Fibroblast of peridontal ligament (primary cell): ENCODE data around the gene SUCLG2.

Source experiments
- DNase-seq: peaks from one replicate; pipeline ENCODE4 v3.0.0-alpha.2; 2010; ENCODE audit errors: extremely low read depth

Gene SUCLG2, protein sequence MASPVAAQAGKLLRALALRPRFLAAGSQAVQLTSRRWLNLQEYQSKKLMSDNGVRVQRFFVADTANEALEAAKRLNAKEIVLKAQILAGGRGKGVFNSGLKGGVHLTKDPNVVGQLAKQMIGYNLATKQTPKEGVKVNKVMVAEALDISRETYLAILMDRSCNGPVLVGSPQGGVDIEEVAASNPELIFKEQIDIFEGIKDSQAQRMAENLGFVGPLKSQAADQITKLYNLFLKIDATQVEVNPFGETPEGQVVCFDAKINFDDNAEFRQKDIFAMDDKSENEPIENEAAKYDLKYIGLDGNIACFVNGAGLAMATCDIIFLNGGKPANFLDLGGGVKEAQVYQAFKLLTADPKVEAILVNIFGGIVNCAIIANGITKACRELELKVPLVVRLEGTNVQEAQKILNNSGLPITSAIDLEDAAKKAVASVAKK

DNA sequence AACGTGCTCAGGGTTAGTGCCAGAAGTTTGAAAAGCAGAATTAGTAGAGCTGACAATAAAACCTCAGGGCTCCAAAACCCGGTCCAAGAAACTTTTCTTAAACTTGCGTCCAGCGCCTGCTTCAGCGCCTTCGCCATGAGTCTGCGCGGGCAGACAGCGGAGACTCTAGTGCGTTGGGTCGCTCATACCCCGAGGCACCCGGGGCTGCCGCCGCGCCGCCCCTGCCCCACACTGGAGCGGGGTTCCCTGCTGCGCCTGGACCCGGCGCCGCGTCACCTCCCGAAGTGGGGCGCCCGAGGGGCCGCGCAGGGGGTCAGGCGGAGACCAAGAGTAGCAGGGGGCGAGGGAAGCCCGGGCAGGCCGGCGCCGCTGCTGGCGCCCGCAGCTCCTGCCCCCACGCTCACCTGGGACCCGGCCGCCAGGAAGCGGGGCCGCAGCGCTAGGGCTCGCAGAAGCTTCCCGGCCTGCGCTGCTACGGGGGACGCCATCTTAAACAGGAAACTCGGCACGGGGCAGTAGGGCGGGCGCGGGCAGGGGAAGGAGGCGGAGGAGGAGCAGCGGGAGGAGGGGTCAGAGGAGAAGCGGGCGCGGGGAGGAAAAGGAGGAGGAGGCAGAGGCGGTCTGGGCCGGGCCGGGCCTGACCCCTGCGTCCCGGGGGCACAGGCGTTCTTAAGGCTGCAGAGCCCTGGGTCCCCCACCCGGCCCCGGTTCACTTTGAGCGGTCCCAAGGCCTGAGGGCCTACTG is at the start of gene SUCLG2:
Gene SUCLG2 (minus strand): TSS at position 514 of the 745 bp plus-strand sequence. CDS start 26 bp downstream, at position 488.
- DNase-seq = peak; percentile 79

DNA sequence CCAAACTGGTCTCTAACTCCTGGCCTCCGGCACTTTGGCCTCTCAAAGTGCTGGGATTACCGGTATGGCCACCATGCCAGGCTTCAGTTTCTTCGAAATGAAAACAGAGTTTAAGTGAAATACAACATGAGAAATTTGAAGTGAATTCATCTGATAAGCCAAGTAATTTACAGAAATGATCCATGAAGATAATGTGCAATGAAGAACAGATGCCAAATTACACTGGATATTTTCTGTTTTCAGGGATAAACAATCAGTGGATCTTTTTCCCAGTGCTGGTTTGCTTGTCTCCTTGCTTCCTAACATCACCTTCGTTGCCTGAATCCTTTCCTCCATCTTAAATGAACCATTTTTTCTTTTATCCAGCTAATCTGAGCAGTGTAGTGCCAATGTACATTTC is 46.2 kb upstream of the SUCLG2 start:
- no peak for DNase-seq

DNA sequence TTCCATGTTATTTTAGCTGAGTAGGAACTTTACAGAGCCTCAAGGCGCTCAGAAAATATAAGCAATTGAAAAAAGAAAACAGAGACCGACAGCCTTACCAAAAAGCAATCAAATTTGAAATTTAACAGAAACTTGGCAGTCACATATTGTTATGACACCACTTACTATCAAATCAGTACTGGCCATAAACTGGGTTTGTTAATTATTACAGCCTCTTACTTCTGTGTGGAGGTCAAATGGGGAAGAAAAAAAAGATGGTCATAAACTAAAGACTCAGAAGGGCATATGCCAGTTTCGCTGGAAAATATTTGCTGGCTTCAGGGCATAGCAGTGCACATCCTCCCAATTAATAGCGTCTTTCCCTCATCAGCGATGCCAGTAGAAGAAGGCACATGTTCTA is 45.5 kb upstream of the SUCLG2 start:
- no peak for DNase-seq

- DNase-seq = no peak
Measured at GRCh38 chr3:67692621-67693020, 38.2 kb upstream of the SUCLG2 start.

DNA sequence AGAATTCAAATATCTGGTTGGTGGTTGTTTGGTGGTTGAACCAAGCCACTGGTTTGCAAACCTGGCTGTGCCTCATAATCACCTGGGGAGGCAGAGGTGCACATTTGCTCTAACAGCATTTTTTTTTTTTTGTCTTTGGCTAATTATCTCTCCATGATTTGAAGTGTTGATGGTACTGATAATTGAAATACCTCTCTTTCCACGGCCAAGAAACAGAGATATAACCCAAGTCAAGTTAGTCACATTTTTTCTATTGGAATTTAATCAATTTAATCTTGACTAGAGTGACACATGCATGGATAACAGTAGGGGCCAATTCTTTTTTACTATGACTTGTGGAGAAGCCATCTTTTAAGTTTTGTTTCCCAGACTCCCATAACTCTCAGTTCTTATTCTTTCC is 37.5 kb upstream of the SUCLG2 start:
- no peak for DNase-seq

GRCh38 chr3:67691207-67691606 is 36.8 kb upstream of the SUCLG2 start:
- DNase-seq = no peak

DNA sequence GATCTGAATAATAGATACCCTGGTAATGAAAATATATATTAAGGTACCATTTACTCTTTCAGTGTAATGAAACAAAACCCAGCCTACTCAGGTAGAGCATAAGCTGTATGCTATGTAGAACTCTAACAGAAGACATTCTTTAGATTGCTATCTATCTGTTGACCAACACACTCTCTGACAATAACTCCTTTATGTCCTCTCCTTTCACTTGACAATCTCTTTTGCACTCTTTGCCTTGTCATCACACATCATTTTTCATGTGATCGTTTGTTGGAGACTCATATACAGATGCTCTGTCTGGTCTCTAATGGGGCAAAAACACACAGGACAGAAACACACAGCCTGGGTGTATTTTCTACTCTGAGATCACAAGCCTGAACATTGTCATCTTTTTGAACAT is 35.4 kb upstream of the SUCLG2 start:
- DNase-seq = no peak

GRCh38 chr3:67688231-67688630 is 33.8 kb upstream of the SUCLG2 start:
- no peak for DNase-seq

GRCh38 chr3:67686069-67686468 is 31.7 kb upstream of the SUCLG2 start:
- no peak for DNase-seq

DNA sequence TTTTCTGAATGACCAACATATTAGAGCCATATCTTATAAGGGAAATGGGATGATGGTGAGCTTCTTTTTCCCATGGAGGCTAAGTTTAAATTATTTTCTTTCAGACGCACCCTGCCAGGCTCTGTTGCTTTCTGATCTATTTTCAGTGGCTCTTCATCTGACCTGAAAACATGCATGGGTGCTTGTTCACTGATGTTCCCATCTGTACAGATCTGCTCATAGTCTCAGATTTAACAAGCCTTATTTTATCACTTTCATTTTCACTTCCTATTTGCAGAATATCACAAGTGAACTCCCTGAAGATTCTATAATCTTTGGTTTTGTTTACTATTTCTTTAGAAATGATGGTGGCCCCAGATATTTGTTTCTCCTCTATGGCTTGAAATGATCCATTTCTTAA is 31.1 kb upstream of the SUCLG2 start:
- peak; percentile 19 for DNase-seq

- no peak for DNase-seq
Measured at GRCh38 chr3:67684211-67684610, 29.8 kb upstream of the SUCLG2 start.

GRCh38 chr3:67683522-67683921 is 29.1 kb upstream of the SUCLG2 start:
- DNase-seq = no peak

- DNase-seq = no peak
Measured at GRCh38 chr3:67678665-67679064, 24.3 kb upstream of the SUCLG2 start.

- DNase-seq = no peak
Measured at GRCh38 chr3:67674055-67674454, 19.6 kb upstream of the SUCLG2 start.

DNA sequence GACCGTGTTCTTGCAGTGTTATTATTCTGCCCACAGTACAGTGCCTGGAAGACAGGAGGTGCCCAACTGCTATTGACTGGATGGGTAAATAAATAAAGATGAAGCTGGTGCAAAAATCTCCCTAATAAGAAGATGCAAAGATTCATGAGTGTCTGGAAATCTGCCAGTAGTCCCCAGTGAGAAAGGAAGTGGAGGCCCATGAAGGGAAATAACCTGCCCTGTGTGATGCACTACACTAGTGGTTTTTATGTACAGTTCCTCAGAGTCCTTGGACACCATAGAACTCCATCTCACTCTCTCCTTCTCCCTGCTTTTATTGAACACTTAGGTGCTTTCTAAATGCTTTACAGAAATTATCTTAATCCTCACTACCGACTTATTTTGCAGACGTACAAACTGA is 8.3 kb upstream of the SUCLG2 start:
- no peak for DNase-seq

- DNase-seq = no peak
Measured at GRCh38 chr3:67661089-67661488, 6.7 kb upstream of the SUCLG2 start.

DNA sequence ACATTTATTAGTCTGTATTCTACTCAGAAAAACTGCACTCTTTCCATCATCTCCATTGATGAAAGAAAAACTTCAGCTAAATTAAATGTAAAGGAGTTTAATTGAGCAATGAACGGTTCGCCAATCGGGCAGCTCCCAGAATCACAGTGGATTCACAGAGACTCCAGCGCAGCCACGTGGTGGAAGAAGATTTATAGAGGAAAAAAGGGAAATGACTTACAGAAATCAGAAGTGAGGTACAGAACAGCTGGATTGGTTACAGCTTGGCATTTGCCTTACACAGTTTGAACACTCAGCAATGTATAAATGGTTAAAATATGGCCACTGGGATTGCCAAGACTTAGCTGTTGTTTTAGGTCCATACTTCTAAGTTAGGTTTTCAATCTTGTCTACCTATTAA is 2.8 kb upstream of the SUCLG2 start:
- no peak for DNase-seq

- DNase-seq = no peak
Measured at GRCh38 chr3:67656614-67657013, 2.2 kb upstream of the SUCLG2 start.

DNA sequence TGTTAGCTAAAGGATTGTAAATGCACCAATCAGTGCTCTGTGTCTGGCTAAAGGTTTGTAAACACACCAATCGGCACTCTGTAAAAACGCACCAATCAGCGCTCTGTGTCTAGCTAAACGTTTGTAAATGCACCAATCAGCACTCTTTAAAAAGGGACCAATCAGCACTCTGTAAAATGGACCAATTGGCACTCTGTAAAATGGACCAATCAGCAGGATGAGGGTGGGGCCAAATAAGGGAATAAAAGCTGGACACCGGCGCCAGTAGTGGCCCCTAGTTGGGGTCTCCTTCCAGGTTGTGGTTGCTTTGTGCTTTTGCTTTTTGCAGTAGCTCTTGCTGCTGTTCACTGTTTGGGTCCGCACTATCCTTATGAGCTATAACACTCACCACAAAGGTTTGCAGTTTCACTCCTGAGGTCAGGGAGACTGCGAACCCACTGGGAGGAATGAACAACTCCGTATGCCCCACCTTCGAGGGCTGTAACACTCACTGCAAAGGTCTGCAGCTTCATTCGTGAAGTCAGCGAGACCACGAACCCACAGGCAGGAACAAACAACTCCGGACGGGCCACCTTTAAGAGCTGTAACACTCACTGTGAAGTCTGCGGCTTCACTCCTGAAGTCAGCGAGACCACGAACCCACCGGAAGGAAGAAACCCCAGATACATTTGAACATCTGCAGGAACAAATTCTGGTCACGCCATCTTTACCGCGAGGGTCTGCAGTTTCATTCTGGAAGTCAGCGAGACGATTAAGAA is 1.1 kb upstream of the SUCLG2 start:
- no peak for DNase-seq

GRCh38 chr3:67654844-67655177 is 399 bp upstream of the SUCLG2 start:
- no peak for DNase-seq

GRCh38 chr3:67653425-67654098 is 850 bp downstream of the SUCLG2 start:
- DNase-seq = no peak

GRCh38 chr3:67650084-67650483 is 4.3 kb downstream of the SUCLG2 start:
- no peak for DNase-seq
